Activated CD8-positive, alpha-beta memory T cell treated with anti-CD3 and anti-CD28 coated beads, Interleukin-2, amount 50 U/mL, for 48 hours (primary cell): ENCODE measurements around the gene SCN3B.
"Not testable (repeated sequence)": the region's sequence is repeated elsewhere in the genome, so short reads cannot be mapped to it uniquely, and the experiment has no call there.

Experiments used
- DNase-seq: peaks from one replicate; pipeline ENCODE4 v3.0.0-alpha.2; 2020

Gene SCN3B, protein sequence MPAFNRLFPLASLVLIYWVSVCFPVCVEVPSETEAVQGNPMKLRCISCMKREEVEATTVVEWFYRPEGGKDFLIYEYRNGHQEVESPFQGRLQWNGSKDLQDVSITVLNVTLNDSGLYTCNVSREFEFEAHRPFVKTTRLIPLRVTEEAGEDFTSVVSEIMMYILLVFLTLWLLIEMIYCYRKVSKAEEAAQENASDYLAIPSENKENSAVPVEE

DNA sequence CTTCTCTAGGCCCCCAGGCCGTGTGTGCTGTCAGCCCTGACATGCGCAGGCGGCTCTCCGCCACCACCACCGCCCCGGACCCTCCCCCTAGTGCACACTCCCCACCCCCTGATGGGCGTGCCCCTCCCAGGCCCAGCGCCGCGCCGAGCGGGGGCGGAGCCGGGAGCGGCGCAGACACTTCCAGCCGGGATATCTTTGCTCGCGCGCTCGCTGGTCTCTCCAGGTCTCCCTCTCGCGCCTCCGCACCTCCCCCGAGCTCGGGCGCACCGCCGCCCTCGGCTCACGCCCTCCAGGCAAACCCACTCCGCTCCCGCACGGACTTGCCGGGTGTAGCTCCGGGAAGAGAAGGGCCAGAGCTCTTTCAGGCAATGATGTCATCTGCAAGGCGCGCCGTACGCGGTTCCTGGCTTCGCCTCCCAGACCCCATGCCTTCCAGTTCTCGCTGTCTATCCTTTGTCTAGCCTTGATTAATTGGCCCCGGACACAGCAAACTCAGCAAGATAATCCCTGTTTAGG is at the start of gene SCN3B:
Gene SCN3B (minus strand): TSS at position 59 of the 516 bp plus-strand sequence. CDS start 823 bp downstream, outside the sequence.
- peak; percentile 54 for DNase-seq

DNA sequence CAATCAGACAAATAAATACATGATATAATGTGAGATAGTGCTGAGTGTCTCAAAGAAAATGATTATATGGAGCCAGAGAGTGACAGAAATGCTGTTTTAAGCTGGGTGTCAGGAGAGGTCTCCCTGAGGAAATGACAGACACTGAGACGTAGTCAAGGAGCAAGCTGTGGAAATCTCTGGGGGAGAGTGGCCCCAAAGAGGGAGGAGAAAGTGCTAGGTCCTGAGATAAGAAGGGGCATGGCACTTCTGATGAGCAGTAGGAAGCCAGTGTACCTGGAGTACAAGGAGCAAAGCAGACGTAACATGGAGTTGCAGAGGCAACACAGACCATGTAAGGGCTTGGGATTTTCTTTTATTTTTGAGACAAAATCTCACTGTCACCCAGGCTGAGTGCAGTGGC is 48.3 kb upstream of the SCN3B start:
- DNase-seq = no peak

DNA sequence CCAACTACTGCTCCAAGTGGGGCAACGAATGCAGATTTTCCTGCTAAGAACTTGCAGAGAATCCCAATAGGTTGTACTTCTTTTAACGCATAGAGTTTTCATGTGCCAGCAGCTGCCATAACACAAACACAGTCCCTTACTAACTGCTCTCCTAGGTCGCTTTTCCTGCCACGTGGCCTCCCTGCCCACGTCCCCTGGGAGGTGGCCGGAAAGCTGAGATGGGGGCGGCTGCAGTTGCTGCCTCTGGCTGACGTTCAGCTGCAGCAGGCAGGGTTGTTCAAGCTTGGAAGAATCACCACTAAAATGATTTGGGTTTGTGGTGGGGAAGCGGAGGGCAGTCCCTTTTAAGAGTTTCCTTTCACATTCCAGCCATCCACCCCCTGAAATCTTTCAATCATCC is 47.7 kb upstream of the SCN3B start:
- no peak for DNase-seq

DNA sequence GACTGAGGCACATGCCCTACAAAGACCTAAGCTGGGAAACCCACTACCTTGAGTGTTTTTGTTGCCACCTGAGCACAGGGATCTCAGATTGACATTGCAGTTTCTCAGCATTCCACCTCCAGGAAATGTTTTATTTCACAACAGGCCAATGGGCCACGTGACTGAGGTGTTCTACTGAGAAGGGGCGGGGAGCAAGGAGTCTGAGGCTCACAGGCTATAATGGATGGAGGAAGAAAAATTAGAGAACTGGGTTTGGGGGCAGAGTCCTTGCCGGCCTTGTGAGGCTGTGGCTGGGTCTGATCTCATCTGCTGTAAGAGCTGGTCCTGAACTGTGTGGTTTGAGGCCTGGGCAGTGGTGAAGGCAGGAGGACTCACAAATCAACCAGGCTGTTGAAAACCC is 46.3 kb upstream of the SCN3B start:
- DNase-seq = no peak

DNA sequence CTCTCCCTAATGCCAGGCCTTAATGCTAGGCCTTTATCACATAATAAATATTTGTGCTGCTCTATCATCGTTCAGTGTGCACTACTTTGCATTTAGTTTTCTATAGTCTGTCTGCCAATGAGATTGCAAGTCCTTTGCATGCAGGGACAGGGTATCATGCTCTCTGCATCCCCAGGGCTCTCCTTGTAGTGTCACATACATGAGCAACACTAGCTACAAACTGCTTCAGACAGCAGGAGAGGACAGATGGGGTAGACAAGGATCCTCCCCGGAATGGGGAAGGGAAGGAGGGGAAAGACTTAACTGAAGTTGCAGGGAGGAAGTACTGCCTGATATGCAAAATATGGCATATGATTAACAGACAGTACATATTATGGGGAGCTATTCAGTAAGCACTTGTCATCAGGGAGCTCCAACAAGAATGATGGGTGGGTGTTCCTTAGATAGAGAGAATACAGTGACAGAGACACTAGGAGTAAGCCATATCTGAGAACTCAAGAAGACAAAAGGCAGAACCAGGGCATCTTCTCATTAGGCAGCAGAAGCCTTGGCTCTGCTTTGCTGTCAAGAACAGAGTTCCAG is 44.2 kb upstream of the SCN3B start:
- DNase-seq = no peak

DNA sequence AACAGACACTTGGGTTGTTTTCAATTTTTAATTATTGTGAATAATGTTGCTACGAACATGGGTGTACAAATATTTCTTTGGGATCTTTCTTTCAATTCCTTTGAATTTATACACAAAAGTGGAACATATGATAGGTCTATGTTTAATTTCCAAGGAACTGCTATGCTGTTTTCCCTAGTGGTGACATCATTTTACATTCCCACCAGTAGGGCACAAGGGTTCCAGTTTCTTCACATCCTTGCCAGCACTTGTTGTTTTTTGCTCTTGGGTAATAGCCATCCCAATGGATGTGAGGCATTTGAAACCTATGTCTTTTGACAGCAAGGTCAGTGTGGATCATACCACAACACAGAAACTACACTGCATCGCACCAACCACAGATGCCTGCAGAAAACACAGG is 41.8 kb upstream of the SCN3B start:
- no peak for DNase-seq

DNA sequence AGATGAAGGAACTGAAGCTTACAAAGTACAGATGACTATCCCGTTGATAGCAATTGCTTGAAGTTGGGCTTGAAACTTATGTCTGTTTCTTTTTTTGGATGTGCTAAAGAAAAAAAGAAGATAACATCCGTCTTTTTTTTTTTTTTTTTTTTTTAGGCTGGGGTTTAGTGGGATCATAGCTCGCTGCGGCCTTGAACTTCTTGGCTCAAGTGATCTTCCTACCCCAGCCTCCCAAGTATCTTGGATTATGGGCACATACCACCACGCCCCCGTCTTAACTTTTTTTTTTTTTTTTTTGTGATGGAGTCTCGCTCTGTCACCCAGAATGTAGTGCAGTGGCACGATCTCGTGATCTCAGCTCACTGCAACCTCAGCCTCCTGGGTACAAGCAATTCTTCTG is 40.8 kb upstream of the SCN3B start:
- no peak for DNase-seq

DNA sequence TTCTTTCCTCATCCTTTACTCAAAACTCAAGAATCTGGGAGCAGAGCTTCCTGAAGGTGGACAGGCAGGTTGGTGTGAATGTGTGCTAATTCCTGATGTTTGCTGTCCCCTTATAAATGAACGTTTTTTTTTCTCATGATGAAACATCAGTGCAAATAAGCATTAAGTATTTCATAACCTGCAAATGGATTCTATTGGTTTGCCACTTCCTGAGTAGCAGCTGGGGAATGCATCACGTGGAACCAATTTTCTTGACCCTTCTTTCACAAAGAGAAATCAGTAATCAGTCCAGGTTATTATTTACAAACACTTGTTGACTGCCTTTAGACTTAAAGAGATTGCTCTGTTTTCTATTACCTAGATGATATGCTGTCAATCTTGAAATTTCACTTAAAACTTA is 40.1 kb upstream of the SCN3B start:
- DNase-seq = no peak

DNA sequence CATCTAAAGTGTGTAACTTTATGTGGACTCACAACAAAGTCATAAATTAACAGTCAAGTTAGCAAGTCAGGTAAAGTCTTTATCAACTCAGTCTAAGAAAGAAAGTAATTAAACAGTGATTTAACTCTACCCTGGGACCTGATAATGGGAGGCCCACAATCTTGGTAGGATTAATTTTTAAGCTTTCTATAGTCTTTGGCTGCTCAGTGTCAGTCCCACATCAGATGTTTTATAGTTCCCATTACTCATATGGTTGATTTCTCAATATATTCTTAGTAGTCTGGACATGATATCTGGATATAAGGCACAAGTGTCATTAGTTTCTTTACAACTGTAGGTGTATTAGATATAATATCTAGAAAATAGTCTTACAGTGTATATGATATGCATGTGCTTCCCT is 38.5 kb upstream of the SCN3B start:
- no peak for DNase-seq

DNA sequence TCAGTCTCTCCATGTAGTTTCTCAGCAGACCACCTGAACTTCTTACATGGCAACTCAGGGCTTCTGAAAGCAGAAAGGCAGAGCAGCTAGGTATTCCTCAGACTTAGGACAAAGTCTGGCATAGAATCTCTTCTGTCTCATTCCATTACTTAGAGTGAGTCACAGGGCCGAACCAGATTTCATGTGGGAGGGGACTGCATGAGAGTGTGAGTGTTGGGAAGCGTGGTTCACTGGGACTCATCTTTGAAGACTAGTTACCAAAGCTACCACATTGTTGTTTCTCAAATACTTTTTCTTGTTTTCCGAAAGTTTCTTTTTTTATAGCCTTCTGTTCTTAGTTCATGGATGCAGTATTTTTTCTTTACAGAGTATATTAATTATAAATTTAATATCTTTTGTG is 36.1 kb upstream of the SCN3B start:
- DNase-seq = no peak

DNA sequence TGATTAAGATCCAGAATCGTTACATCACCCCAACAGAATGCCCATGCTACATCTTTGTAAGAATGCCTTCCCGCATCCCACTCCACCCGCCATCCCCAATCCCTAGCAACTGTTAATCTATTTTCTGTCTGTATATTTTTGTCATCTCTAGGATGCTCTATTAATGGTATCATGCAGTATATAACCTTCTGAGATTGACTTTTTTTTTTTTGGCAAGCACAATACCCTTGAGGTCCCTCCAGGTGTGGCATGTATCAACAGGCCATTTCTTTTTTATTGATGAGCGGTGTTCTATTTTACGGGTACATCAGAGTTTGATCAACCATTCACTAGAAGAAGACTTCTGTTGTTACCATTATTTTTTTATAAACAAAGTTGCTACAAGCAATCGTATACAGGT is 30.2 kb upstream of the SCN3B start:
- no peak for DNase-seq

DNA sequence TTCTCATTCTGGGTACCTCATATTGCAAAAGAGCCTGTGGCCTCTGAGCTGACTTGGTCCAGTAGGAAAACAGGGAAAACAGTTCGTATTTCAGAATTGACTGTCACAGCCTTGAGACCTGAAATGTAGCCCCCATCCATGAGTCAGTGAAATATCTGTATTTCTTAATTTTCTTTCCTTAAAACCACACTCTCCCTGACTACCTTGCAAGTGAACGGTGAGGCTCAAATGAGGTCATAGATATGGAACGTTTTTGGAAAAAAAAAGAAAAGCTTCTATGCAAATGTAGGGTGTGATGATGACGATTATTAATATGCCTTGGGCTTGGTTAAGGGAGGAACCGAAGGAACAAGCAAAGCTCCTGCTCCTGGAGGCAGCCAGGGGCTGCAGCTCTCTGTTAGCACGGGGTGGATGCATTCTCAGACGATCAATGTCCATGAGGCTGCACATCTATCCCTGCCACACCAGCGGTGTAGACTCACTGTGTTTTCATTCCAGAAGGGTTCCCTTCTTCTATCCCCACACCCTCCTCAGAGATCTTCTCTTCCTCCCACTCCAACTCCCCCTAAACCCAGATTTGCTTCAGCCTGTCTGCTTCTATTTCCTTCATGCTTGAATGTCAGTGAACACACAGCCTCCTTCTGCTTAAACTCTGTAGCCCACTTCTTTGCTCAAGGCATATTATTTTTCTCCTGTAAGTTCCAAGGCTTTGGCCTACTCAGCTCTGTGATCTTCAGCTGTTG is 29.2 kb upstream of the SCN3B start:
- no peak for DNase-seq

DNA sequence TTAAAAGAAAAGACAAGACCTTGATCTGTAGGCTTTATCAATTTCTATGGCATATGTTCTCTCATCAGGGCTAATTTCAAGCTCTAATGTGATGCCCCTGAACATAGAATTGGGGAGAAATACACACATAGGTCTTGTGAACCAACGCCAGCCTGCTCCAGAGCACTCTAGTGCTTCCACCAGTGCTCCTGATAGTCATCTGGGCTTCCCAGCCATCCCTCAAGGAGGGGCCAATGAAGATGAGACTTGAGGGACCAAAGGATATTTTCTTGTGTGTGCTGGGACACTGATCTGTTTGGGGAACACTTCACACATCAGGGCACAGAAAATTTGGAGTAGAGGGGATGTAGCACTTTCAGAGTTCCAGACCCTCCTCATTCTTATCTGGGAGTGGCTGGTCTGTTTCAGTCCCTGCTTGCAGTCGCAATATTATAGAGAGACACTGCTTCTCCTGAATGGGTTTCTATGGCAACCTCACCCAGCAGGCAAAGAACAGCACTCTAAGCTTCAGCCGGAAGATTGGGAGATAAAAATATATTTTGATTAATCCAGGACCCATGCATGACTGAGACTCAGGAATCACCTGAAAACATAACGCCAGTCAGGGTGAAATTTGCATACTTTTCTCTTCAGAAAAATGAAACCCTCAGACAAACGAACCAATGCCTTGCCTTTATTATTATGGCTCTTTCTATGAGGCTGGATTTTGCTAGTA is 28.4 kb upstream of the SCN3B start:
- no peak for DNase-seq

DNA sequence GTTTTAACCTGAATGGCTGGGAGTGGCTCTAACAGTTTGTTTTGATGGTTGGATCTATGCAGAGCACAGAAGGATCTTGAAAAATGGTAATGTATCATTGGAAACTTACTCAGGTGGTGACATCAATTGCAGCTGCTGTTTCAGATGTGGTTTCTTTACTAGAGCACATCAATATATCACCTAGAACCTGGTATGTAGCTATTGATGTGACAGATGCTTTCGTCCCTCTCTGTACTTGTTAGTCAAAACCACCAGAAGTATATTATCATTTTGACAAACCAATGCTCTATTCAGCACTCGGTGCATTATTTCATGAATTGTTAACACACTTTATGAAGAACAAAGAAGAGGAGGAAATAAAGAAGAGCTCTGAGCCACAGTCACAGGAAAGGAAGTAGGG is 26.6 kb upstream of the SCN3B start:
- DNase-seq = no peak

DNA sequence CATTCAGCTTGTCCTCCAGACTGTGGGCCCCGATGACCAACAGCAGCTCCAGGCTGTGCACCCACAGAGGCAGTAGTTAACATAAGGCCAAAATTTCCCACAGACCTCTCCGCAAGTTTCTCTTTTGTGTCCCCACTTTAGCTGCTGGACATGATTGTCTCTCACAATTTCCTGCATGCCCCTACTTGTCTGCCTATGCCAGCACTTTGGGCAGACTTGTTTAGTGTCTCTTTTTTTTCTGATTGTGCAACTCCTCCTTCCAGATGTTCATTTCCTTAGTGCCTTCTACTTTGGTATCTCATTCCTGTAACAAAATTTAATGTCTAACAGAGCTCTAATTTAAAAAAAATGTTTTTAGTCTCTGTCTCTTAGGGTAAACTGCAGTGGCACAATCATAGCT is 23.8 kb upstream of the SCN3B start:
- no peak for DNase-seq

DNA sequence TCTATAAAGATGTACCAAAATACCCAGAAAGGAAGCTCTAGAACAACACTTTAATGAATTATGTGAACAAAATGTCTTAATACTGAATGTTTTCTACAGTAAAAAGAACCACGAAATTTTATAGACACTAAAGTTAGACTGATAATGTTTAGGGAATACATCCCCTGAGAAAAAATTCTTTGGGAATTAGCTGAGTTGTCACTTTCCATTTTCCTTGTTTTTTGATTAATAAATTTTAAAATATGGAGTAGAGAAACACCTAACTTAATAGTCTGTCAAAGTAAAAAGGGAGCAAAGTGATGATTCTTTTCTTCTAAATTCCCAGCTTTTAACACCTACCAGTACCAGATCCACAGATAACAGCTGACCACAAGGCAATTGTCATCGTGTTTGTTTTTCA is 23.1 kb upstream of the SCN3B start:
- DNase-seq = no peak

DNA sequence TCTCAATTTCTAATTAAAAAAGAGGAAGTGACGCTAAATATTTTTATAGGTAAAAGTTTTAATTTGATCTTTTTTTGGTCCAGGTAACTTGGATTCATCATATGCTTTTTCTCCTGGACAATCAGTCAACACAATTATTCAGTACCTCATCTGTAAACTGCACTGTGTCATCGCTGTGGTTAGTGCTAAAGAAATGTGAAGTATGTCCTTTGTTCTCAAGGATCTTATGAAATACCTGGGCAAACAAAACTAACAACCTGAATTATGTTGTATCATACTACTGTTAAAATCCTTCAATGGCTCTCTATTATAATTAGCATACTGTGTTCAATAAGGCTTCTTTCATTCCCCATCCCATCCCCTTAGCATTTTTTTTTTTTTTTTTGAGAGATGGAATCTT is 19.9 kb upstream of the SCN3B start:
- no peak for DNase-seq

DNA sequence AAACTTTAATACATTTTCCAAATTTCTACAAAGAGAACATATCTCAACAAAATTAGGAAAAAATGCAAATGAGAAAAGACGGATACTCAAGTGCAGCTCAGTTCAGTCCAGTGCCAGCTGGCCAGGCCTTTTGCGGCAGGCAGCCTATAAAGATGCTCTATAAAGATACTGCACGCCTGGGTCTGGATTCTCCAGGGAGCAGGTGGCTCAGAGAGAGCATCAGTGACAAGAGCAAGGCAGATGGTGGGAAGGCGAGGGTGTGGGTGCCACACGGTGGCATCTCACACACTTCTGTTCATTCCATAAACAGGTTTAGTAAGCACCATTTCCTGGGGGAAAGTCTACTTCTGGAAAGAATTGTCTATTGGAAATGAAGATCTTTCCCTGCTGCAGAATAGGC is 18.1 kb upstream of the SCN3B start:
- no peak for DNase-seq

DNA sequence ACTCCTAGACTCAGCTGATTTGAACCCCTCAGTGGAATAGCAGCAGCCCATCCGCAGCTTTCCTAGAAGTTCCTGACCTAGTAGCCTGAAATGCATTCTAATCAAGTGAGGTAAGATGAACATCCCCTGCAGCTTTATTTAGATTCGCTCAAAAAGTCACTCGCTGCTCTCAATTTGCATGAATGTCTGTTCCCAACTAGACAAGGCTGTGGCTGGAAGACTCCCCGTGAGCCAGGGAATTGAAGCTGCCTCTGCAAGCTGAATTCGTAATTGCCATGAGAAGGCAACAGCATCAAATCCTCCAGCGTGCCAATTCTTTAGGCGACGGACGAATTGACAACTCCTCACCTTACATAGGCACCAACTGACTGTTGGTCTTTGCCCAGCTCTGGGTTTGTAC is 17.1 kb upstream of the SCN3B start:
- no peak for DNase-seq

DNA sequence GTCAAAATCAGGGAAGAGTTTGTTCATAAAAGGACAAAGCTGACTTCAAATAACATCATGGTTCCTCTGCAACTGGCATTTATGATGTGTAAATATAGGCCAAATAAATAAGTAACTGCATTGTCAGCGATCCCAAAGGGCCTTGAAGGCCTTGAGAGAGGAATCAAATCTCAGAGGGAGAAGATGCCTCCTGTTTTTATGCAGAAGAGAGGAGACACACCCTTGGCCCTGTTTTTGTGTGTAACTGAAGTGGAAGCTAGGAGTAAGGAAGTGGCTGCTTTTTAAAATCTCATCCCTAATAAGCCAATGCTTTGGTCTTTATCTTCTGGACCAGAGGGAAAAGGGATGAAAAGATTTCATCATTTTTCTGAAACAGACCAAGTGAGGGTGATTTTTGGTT is 15.7 kb upstream of the SCN3B start:
- DNase-seq = no peak

DNA sequence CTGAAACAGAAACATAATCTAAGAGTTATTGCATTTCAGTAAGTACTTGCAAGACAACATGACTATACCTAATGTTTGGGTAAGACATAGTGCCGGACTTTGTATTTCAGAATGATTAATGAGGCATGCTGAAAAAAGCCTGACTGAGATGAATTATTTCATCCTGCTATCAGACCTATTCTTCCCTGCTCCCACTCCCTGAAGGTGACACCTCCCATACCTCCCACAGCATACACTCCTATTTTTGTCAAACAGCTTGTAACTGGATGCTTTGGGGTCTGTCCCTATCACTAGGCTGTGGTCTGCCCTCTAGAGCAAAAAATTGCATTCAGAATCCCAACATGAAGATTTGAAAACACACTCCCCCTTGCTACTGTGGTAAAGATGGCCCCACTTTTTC is 10.9 kb upstream of the SCN3B start:
- DNase-seq = no peak

DNA sequence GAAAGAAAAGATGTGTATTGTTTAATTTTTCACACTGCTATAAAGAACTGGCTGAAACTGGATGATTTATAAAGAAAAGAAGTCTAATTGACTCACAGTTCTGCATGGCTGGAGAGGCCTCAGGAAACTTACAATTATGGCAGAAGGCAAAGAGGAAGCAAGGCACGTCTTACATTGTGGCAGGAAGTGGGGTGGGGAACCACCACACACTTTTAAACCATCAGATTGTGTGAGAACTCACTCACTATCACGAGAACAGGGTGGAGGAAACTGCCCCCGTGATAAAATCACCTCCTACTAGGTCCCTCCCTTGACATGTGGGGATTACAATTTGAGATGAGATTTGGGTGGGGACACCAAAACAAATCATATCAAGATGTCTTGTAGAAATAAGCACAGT is 5.5 kb upstream of the SCN3B start:
- not testable (repeated sequence) for DNase-seq

DNA sequence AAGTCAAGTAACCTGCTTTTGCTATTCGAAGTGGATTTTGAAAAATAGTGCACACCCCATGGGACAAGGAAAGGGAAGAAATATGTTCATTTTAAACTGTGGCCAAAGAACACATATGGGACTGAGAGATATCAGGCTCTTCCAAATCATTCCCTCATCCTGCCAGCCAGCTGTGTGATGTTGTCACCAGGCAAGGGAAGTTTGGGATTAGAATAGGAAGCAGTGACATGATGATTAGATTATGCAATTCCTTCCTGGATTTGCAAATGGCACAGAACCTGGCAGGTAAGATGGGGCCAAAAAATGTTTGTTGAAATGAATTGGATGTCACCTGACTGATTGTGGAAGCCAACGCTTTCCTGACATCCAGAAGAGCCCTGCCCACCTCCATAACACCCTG is 4.9 kb upstream of the SCN3B start:
- DNase-seq = no peak
